Uterus (tissue), 2 donors: ENCODE data around the gene ZNF407.

Experiments used
- POLR2A ChIP-seq, 2 donors: fragments of 450-650 bp; IDR thresholded peaks; one replicate each; pipeline ENCODE4 v1.6.1; 2016; ENCODE audit warnings: antibody characterized with exemption in 2 of 2, mild to moderate bottlenecking in 1 of 2, moderate library complexity in 1 of 2
- TF ChIP-seq, protein P1 (sequence below), 4 experiments: fragments of 200-600 bp in 2 of 4; fragments of 450-650 bp in 2 of 4; sonication (generic) in 2 of 4; IDR thresholded peaks; one replicate each; pipeline ENCODE4 v1.5.1; 2016 to 2019; ENCODE audit warnings: antibody characterized with exemption in 4 of 4, mild to moderate bottlenecking in 2 of 4, moderate library complexity in 1 of 4

DNA sequence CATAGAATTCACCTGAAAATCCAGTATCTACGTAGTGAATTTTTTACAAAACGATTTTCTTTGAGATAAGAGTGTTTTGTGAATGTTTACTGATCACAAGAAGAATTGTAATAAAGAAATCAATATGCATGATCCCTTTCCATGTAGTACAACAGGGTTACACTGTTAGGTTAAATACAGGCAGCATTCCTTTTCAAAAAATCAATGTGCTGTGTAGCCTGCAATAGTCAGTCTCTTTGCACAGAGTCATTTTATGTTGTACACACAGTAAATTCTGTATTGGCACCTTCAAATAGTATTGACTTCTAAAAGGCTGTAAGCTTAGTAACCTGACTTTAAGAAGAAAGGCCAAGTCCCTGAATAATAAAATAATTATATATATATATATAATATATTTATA, 63.3 kb downstream of the ZNF407 start:
- TF ChIP-seq, protein P1, sequence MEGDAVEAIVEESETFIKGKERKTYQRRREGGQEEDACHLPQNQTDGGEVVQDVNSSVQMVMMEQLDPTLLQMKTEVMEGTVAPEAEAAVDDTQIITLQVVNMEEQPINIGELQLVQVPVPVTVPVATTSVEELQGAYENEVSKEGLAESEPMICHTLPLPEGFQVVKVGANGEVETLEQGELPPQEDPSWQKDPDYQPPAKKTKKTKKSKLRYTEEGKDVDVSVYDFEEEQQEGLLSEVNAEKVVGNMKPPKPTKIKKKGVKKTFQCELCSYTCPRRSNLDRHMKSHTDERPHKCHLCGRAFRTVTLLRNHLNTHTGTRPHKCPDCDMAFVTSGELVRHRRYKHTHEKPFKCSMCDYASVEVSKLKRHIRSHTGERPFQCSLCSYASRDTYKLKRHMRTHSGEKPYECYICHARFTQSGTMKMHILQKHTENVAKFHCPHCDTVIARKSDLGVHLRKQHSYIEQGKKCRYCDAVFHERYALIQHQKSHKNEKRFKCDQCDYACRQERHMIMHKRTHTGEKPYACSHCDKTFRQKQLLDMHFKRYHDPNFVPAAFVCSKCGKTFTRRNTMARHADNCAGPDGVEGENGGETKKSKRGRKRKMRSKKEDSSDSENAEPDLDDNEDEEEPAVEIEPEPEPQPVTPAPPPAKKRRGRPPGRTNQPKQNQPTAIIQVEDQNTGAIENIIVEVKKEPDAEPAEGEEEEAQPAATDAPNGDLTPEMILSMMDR (IDR thresholded peaks at IDR 0.05): no peak
- no peak for TF ChIP-seq POLR2A (IDR thresholded peaks at IDR 0.05)
